ENCODE results near the gene BTBD2. TPM values are rescaled to one million over a fixed set of nuclear protein-coding genes. Genes with fewer than 3 reads are reported as not detected.

The BTBD2 gene
- total and polyA plus RNA-seq, 4 donors, result 7.4 to 25.1 (median 20.2) TPM

DNA sequence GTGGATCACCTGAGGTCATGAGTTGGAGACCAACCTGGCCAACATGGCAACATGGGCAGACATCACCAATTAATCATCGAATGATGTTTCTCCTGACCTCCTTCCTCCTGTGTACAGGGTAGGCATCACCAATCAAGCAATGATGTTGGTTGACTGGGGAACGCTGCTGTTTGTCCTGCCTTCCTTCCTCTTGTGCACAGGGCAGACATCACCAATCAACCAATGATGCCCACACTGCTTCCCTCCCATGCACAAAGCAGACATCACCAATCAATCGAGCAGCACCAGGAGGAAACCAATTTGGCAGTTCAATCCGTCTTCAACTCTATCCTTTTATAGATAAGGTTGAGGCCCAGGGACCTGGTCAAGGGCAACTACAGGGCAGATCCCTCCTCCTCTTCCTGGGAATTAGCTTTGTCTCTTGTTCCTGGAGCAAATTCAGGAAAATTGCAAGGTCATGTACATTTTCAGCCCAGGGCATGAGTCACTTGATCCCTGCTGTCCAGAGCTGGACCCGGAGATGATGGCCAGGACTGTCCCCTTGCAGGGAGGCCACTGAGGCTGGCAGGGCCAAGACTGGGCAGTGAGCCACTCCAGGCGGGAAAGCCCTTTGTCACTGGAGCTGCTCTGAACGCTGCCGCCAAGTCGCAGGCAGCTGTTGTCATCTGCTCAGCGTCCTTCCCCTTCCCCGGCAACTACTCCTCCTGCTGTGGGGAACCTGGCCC lies 79.9 kb downstream of the BTBD2 start:
- no peaks in the 10 kb centered on the region for H3K36me3 ChIP-seq (ENCODE audit: control insufficient read depth in 4 of 4, insufficient read depth in 3 of 4, low read depth in 1 of 4, low read length in 3 of 4)
- peak overlapping the region; percentile 10 to 52 for H3K27ac ChIP-seq (ENCODE audit: low read depth in 1 of 2, low read length in 2 of 2)
- no peak overlapping the region for H3K4me3 ChIP-seq (ENCODE audit: low read depth in 1 of 3, low read length in 3 of 3)
- 65% methylated on average over 11 of the region's 11 CpGs for WGBS
- peaks cover 0 to 6% (median 3%) of the 10 kb centered on the region in 4 donors for H3K4me1 ChIP-seq (ENCODE audit: control insufficient read depth in 4 of 4, insufficient read depth in 4 of 4, low read length in 3 of 4)
- H3K9me3 ChIP-seq (ENCODE audit: control insufficient read depth in 4 of 4, low read length in 3 of 4), result no peaks in the 10 kb centered on the region
- no peaks in the 10 kb centered on the region for H3K27me3 ChIP-seq (ENCODE audit: control insufficient read depth in 4 of 4, insufficient read depth in 4 of 4, low read length in 3 of 4)
- no peak for DNase-seq (ENCODE audit: low spot score)
- no peak overlapping the region for H3K9ac ChIP-seq (ENCODE audit: low read depth in 1 of 2, low read length in 2 of 2)
- TF ChIP-seq, protein P1, sequence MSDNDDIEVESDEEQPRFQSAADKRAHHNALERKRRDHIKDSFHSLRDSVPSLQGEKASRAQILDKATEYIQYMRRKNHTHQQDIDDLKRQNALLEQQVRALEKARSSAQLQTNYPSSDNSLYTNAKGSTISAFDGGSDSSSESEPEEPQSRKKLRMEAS (IDR thresholded peaks at IDR 0.05), result no peak
- no peak for TF ChIP-seq HNF4A (conservative IDR thresholded peaks at IDR 0.05)
- TF ChIP-seq FOXA1 (IDR thresholded peaks at IDR 0.05), result no peak
- TF ChIP-seq, protein P2, sequence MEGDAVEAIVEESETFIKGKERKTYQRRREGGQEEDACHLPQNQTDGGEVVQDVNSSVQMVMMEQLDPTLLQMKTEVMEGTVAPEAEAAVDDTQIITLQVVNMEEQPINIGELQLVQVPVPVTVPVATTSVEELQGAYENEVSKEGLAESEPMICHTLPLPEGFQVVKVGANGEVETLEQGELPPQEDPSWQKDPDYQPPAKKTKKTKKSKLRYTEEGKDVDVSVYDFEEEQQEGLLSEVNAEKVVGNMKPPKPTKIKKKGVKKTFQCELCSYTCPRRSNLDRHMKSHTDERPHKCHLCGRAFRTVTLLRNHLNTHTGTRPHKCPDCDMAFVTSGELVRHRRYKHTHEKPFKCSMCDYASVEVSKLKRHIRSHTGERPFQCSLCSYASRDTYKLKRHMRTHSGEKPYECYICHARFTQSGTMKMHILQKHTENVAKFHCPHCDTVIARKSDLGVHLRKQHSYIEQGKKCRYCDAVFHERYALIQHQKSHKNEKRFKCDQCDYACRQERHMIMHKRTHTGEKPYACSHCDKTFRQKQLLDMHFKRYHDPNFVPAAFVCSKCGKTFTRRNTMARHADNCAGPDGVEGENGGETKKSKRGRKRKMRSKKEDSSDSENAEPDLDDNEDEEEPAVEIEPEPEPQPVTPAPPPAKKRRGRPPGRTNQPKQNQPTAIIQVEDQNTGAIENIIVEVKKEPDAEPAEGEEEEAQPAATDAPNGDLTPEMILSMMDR (IDR thresholded peaks at IDR 0.05; ENCODE audit: low read depth, low read length, missing input control), result no peak
- no peak for TF ChIP-seq RAD21 (IDR thresholded peaks at IDR 0.05)
- TF ChIP-seq TAF1 (conservative IDR thresholded peaks at IDR 0.05), result no peak
- no peak for TF ChIP-seq EGR1 (IDR thresholded peaks at IDR 0.05; ENCODE audit: low read depth in 2 of 2)
- TF ChIP-seq, protein P3, sequence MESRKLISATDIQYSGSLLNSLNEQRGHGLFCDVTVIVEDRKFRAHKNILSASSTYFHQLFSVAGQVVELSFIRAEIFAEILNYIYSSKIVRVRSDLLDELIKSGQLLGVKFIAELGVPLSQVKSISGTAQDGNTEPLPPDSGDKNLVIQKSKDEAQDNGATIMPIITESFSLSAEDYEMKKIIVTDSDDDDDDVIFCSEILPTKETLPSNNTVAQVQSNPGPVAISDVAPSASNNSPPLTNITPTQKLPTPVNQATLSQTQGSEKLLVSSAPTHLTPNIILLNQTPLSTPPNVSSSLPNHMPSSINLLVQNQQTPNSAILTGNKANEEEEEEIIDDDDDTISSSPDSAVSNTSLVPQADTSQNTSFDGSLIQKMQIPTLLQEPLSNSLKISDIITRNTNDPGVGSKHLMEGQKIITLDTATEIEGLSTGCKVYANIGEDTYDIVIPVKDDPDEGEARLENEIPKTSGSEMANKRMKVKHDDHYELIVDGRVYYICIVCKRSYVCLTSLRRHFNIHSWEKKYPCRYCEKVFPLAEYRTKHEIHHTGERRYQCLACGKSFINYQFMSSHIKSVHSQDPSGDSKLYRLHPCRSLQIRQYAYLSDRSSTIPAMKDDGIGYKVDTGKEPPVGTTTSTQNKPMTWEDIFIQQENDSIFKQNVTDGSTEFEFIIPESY (IDR thresholded peaks at IDR 0.05), result no peak
- TF ChIP-seq, protein P4, sequence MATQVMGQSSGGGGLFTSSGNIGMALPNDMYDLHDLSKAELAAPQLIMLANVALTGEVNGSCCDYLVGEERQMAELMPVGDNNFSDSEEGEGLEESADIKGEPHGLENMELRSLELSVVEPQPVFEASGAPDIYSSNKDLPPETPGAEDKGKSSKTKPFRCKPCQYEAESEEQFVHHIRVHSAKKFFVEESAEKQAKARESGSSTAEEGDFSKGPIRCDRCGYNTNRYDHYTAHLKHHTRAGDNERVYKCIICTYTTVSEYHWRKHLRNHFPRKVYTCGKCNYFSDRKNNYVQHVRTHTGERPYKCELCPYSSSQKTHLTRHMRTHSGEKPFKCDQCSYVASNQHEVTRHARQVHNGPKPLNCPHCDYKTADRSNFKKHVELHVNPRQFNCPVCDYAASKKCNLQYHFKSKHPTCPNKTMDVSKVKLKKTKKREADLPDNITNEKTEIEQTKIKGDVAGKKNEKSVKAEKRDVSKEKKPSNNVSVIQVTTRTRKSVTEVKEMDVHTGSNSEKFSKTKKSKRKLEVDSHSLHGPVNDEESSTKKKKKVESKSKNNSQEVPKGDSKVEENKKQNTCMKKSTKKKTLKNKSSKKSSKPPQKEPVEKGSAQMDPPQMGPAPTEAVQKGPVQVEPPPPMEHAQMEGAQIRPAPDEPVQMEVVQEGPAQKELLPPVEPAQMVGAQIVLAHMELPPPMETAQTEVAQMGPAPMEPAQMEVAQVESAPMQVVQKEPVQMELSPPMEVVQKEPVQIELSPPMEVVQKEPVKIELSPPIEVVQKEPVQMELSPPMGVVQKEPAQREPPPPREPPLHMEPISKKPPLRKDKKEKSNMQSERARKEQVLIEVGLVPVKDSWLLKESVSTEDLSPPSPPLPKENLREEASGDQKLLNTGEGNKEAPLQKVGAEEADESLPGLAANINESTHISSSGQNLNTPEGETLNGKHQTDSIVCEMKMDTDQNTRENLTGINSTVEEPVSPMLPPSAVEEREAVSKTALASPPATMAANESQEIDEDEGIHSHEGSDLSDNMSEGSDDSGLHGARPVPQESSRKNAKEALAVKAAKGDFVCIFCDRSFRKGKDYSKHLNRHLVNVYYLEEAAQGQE (IDR thresholded peaks at IDR 0.05), result no peak
- peak; percentile 41 for TF ChIP-seq SP1 (IDR thresholded peaks at IDR 0.05)
- TF ChIP-seq JUND (IDR thresholded peaks at IDR 0.05), result peak; percentile 27 to 29
- TF ChIP-seq, protein P5, sequence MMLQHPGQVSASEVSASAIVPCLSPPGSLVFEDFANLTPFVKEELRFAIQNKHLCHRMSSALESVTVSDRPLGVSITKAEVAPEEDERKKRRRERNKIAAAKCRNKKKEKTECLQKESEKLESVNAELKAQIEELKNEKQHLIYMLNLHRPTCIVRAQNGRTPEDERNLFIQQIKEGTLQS (IDR thresholded peaks at IDR 0.05), result no peak
- TF ChIP-seq HNF4G (IDR thresholded peaks at IDR 0.05), result no peak
- peak; percentile 91 for TF ChIP-seq NR2F2 (IDR thresholded peaks at IDR 0.05)
- no peak for TF ChIP-seq GABPA (IDR thresholded peaks at IDR 0.05 in 1 of 2, conservative IDR thresholded peaks at IDR 0.05 in 1 of 2)
- peak; percentile 13 to 36 for TF ChIP-seq RXRA (IDR thresholded peaks at IDR 0.05)
- TF ChIP-seq FOXA2 (IDR thresholded peaks at IDR 0.05), result no peak
- no peak for TF ChIP-seq YY1 (IDR thresholded peaks at IDR 0.05)

Small RNAs within 50 kb of the gene (small RNA-seq; reads per million reads assigned to genes)
- not detected for gene AC007136.1

Other genes with a start within 250 kb of the BTBD2 start
- 1 to 10 TPM in 1 of 2 donors, under 1 TPM in 1; 0.50 to 3.1 TPM for gene ATP8B3, start 203.4 kb downstream of the BTBD2 start, total RNA-seq
- gene ATP8B3, start 203.4 kb downstream of the BTBD2 start, polyA plus RNA-seq, result under 1 TPM; 0.42 to 0.53 TPM
- gene REXO1, start 167.2 kb downstream of the BTBD2 start, total RNA-seq, result 10 to 100 TPM in 1 of 2 donors, 1 to 10 TPM in 1; 8.3 to 11.5 TPM
- gene REXO1, start 167.2 kb downstream of the BTBD2 start, polyA plus RNA-seq, result 10 to 100 TPM in 1 of 2 donors, 1 to 10 TPM in 1; 2.0 to 10.0 TPM
- gene KLF16, start 152.1 kb downstream of the BTBD2 start, total RNA-seq, result 1 to 10 TPM; 4.4 to 7.6 TPM
- 10 to 100 TPM in 1 of 2 donors, 1 to 10 TPM in 1; 1.2 to 14.8 TPM for gene KLF16, start 152.1 kb downstream of the BTBD2 start, polyA plus RNA-seq
- 10 to 100 TPM; 25.4 to 28.6 TPM for gene ABHD17A, start 130.2 kb downstream of the BTBD2 start, total RNA-seq
- 10 to 100 TPM in 1 of 2 donors, 1 to 10 TPM in 1; 8.1 to 30.2 TPM for gene ABHD17A, start 130.2 kb downstream of the BTBD2 start, polyA plus RNA-seq
- gene ADAT3, start 110.3 kb downstream of the BTBD2 start, total RNA-seq, result 1 to 10 TPM; 1.3 to 3.3 TPM
- gene ADAT3, start 110.3 kb downstream of the BTBD2 start, polyA plus RNA-seq, result 1 to 10 TPM; 1.4 to 2.8 TPM
- gene SCAMP4, start 110.3 kb downstream of the BTBD2 start, total RNA-seq, result 10 to 100 TPM; 16.4 to 16.8 TPM
- 10 to 100 TPM; 13.0 to 22.1 TPM for gene SCAMP4, start 110.3 kb downstream of the BTBD2 start, polyA plus RNA-seq
- 10 to 100 TPM; 26.5 to 30.6 TPM for gene CSNK1G2, start 74.5 kb downstream of the BTBD2 start, total RNA-seq
- 10 to 100 TPM in 1 of 2 donors, 1 to 10 TPM in 1; 3.5 to 21.3 TPM for gene CSNK1G2, start 74.5 kb downstream of the BTBD2 start, polyA plus RNA-seq
- gene MKNK2, start 35.5 kb upstream of the BTBD2 start, total RNA-seq, result 100 to 1,000 TPM in 1 of 2 donors, 10 to 100 TPM in 1; 49.5 to 105 TPM
- 10 to 100 TPM; 24.7 to 43.3 TPM for gene MKNK2, start 35.5 kb upstream of the BTBD2 start, polyA plus RNA-seq
- 1 to 10 TPM; 7.9 to 8.7 TPM for gene MOB3A, start 80.6 kb upstream of the BTBD2 start, total RNA-seq
- 1 to 10 TPM; 3.4 to 5.2 TPM for gene MOB3A, start 80.6 kb upstream of the BTBD2 start, polyA plus RNA-seq
- 1 to 10 TPM; 1.2 TPM for gene IZUMO4, start 81.2 kb upstream of the BTBD2 start, total RNA-seq
- 1 to 10 TPM; 1.3 to 1.4 TPM for gene IZUMO4, start 81.2 kb upstream of the BTBD2 start, polyA plus RNA-seq
- 10 to 100 TPM; 42.6 to 76.6 TPM for gene AP3D1, start 135.9 kb upstream of the BTBD2 start, total RNA-seq
- 10 to 100 TPM; 21.7 to 79.8 TPM for gene AP3D1, start 135.9 kb upstream of the BTBD2 start, polyA plus RNA-seq
- 1 to 10 TPM; 6.7 to 9.9 TPM for gene DOT1L, start 148.2 kb upstream of the BTBD2 start, total RNA-seq
- gene DOT1L, start 148.2 kb upstream of the BTBD2 start, polyA plus RNA-seq, result 1 to 10 TPM; 3.4 to 6.9 TPM
- 10 to 100 TPM; 22.2 to 44.5 TPM for gene PLEKHJ1, start 220.6 kb upstream of the BTBD2 start, total RNA-seq
- gene PLEKHJ1, start 220.6 kb upstream of the BTBD2 start, polyA plus RNA-seq, result 10 to 100 TPM; 36.5 to 37.4 TPM
- 10 to 100 TPM; 12.9 to 32.0 TPM for gene SF3A2, start 221.1 kb upstream of the BTBD2 start, total RNA-seq
- gene SF3A2, start 221.1 kb upstream of the BTBD2 start, polyA plus RNA-seq, result 10 to 100 TPM in 1 of 2 donors, 1 to 10 TPM in 1; 2.2 to 13.5 TPM
- gene AMH, start 233.6 kb upstream of the BTBD2 start, total RNA-seq, result under 1 TPM; 0.47 to 0.59 TPM
- gene AMH, start 233.6 kb upstream of the BTBD2 start, polyA plus RNA-seq, result under 1 TPM in 1 of 2 donors, not detected in 1; 0.08 TPM
- gene JSRP1, start 240.7 kb upstream of the BTBD2 start, total RNA-seq, result under 1 TPM in 1 of 2 donors, not detected in 1; 0.25 TPM
- under 1 TPM; 0.39 to 0.45 TPM for gene JSRP1, start 240.7 kb upstream of the BTBD2 start, polyA plus RNA-seq

All from liver (tissue), 10 donors.